ENCODE results near the gene GOLGA6D.
A peak's percentile ranks its signal among the peaks of the same experiment; 100 is the strongest.
"Not testable (repeated sequence)": the region's sequence is repeated elsewhere in the genome, so short reads cannot be mapped to it uniquely, and the experiment has no call there.

The GOLGA6D gene

GRCh38 chr15:75274509-75275107, 8.0 kb upstream of the GOLGA6D start:
- not testable (repeated sequence) for H3K9me3 Mint-ChIP-seq; H3K4me1 Mint-ChIP-seq; H3K27ac Mint-ChIP-seq; H3K27me3 Mint-ChIP-seq (ENCODE audit: low read depth); H3K4me3 Mint-ChIP-seq; H3K36me3 Mint-ChIP-seq (ENCODE audit: low read depth)
- TF ChIP-seq CTCF (IDR thresholded peaks at IDR 0.05; ENCODE audit: unreplicated experiment in 3 of 3), result peak; percentile 57 to 64 (median 62)

GRCh38 chr15:75275617-75276016, 7.0 kb upstream of the GOLGA6D start:
- H3K9me3 Mint-ChIP-seq; H3K36me3 Mint-ChIP-seq (ENCODE audit: low read depth); H3K4me1 Mint-ChIP-seq; H3K27ac Mint-ChIP-seq; H3K4me3 Mint-ChIP-seq; H3K27me3 Mint-ChIP-seq (ENCODE audit: low read depth): not testable (repeated sequence)

GRCh38 chr15:75278497-75278896, 4.1 kb upstream of the GOLGA6D start:
- H3K4me3 Mint-ChIP-seq; H3K27ac Mint-ChIP-seq; H3K36me3 Mint-ChIP-seq (ENCODE audit: low read depth); H3K9me3 Mint-ChIP-seq; H3K27me3 Mint-ChIP-seq (ENCODE audit: low read depth); H3K4me1 Mint-ChIP-seq: not testable (repeated sequence)

- not testable (repeated sequence) for H3K27me3 Mint-ChIP-seq (ENCODE audit: low read depth); H3K27ac Mint-ChIP-seq; H3K9me3 Mint-ChIP-seq; H3K36me3 Mint-ChIP-seq (ENCODE audit: low read depth); H3K4me3 Mint-ChIP-seq; H3K4me1 Mint-ChIP-seq
Measured at GRCh38 chr15:75284152-75284551, 1.5 kb downstream of the GOLGA6D start.

- not testable (repeated sequence) for H3K4me1 Mint-ChIP-seq; H3K9me3 Mint-ChIP-seq; H3K27me3 Mint-ChIP-seq (ENCODE audit: low read depth); H3K36me3 Mint-ChIP-seq (ENCODE audit: low read depth); H3K27ac Mint-ChIP-seq; H3K4me3 Mint-ChIP-seq
Measured at GRCh38 chr15:75293660-75294059, 11.0 kb downstream of the GOLGA6D start.

GRCh38 chr15:75298541-75299310, 16.1 kb downstream of the GOLGA6D start:
- not testable (repeated sequence) for H3K36me3 Mint-ChIP-seq (ENCODE audit: low read depth); H3K4me1 Mint-ChIP-seq; H3K27ac Mint-ChIP-seq; H3K9me3 Mint-ChIP-seq; H3K4me3 Mint-ChIP-seq; H3K27me3 Mint-ChIP-seq (ENCODE audit: low read depth)

GRCh38 chr15:75299311-75299688, 16.7 kb downstream of the GOLGA6D start:
- H3K27me3 Mint-ChIP-seq (ENCODE audit: low read depth); H3K9me3 Mint-ChIP-seq; H3K27ac Mint-ChIP-seq; H3K4me1 Mint-ChIP-seq; H3K4me3 Mint-ChIP-seq; H3K36me3 Mint-ChIP-seq (ENCODE audit: low read depth): not testable (repeated sequence)
- peak; percentile 53 to 61 (median 56) for TF ChIP-seq CTCF (IDR thresholded peaks at IDR 0.05; ENCODE audit: unreplicated experiment in 3 of 3)

GRCh38 chr15:75300026-75300425, 17.4 kb downstream of the GOLGA6D start:
- H3K4me1 Mint-ChIP-seq, H3K27ac Mint-ChIP-seq: not testable (repeated sequence)

GRCh38 chr15:75302318-75302717, 19.7 kb downstream of the GOLGA6D start:
- Mint-ChIP-seq H3K27me3 (ENCODE audit: low read depth) (peaks cover 33% of the 10 kb centered on the region), H3K9me3 (no peaks in the 10 kb centered on the region), H3K27ac (no peak overlapping the region), H3K4me1 (no peaks in the 10 kb centered on the region), H3K4me3 (no peak overlapping the region), H3K36me3 (ENCODE audit: low read depth) (no peaks in the 10 kb centered on the region)
- no peak for TF ChIP-seq CTCF (IDR thresholded peaks at IDR 0.05; ENCODE audit: unreplicated experiment in 3 of 3)

More at GRCh38 chr15:75300026-75300425, 17.4 kb downstream of the GOLGA6D start:
- H3K4me3 Mint-ChIP-seq; H3K36me3 Mint-ChIP-seq (ENCODE audit: low read depth); H3K9me3 Mint-ChIP-seq: not testable (repeated sequence)
- peaks cover 13% of the 10 kb centered on the region for H3K27me3 Mint-ChIP-seq (ENCODE audit: low read depth)

GRCh38 chr15:75302753-75303152, 20.1 kb downstream of the GOLGA6D start:
- H3K27ac Mint-ChIP-seq; H3K4me1 Mint-ChIP-seq; H3K4me3 Mint-ChIP-seq; H3K36me3 Mint-ChIP-seq (ENCODE audit: low read depth); H3K9me3 Mint-ChIP-seq: not testable (repeated sequence)
- peaks cover 37% of the 10 kb centered on the region for H3K27me3 Mint-ChIP-seq (ENCODE audit: low read depth)
